Measurements from ENCODE around the gene ABCF1. TPM values are rescaled to one million over a fixed set of nuclear protein-coding genes. Genes with fewer than 3 reads are reported as not detected.

Gene ABCF1
- total RNA-seq, 1 experiment from 2014 or later, result 53.3 TPM

- TSS peak; percentile 81 for BruUV-seq (replicated peaks)
- ATAC-seq, result peak; percentile 46
Observed at GRCh38 chr6:30571762-30572082, 480 bp downstream of the ABCF1 start.

GRCh38 chr6:30572148-30572547 lies 906 bp downstream of the ABCF1 start:
- ChIA-PET CTCF (no interaction called here), POLR2A (no interaction called here), RAD21 (ENCODE audit: low non-redundant PET in 1 of 2, low total read pairs in 2 of 2, uncharacterized antibody in 2 of 2, unreplicated experiment in 2 of 2) (no interaction called here)
- Histone ChIP-seq H3K27ac (ENCODE audit: low read depth, low read length) (peak overlapping the region; percentile 72; the same call in 1 of the 2 replicates), H3K36me3 (ENCODE audit: control insufficient read depth in 1 of 2, insufficient read depth in 2 of 2, low read length in 2 of 2) (peaks cover 5 to 18% of the 10 kb centered on the region in 2 experiments; a peak in 3 of 4 replicates), H3K9ac (ENCODE audit: low read length) (peak overlapping the region; percentile 85), H4K20me1 (ENCODE audit: insufficient read depth) (peaks cover 12% of the 10 kb centered on the region; the same call in 1 of the 2 replicates), H3K4me1 (ENCODE audit: control insufficient read depth in 1 of 2, insufficient read depth in 2 of 2, low read length in 2 of 2) (peaks cover 9 to 29% of the 10 kb centered on the region in 2 experiments), H3K79me2 (ENCODE audit: insufficient read depth, low read length) (peaks cover 58% of the 10 kb centered on the region), H3K9me2 (ENCODE audit: insufficient read depth) (no peaks in the 10 kb centered on the region), H3K4me2 (ENCODE audit: low read length) (peak overlapping the region; percentile 88), H3K4me3 (replicated peaks in 1 of 2; ENCODE audit: low read depth in 1 of 2, low read length in 2 of 2) (peak overlapping the region; percentile 66 to 97), H2AFZ (ENCODE audit: low read depth, low read length, poor library complexity, severe bottlenecking) (no peak overlapping the region), H3K27me3 (ENCODE audit: insufficient read depth, low read length) (no peaks in the 10 kb centered on the region), H3K9me3 (ENCODE audit: control insufficient read depth in 1 of 2, insufficient read depth in 1 of 2, low read depth in 1 of 2, low read length in 2 of 2) (no peaks in the 10 kb centered on the region)
- intact Hi-C loops (cut with micrococcal nuclease), result no loop called here
- no peak for TF ChIP-seq TCF7L2 (IDR thresholded peaks at IDR 0.05; ENCODE audit: borderline replicate concordance, extremely low read depth, insufficient read depth, insufficient read length)
- no peak for ATAC-seq
- no TSS peak for BruUV-seq (replicated peaks)
- DNase-seq (ENCODE audit: low read depth, low spot score), result no peak

More at GRCh38 chr6:30571762-30572082, 480 bp downstream of the ABCF1 start:
- H3K27me3 ChIP-seq (ENCODE audit: insufficient read depth, low read length), result no peaks in the 10 kb centered on the region
- peak overlapping the region; percentile 66 to 97 for H3K4me3 ChIP-seq (replicated peaks in 1 of 2; ENCODE audit: low read depth in 1 of 2, low read length in 2 of 2)
- RAD21 ChIA-PET (ENCODE audit: low non-redundant PET in 1 of 2, low total read pairs in 2 of 2, uncharacterized antibody in 2 of 2, unreplicated experiment in 2 of 2), result no interaction called here
- no peak overlapping the region for H2AFZ ChIP-seq (ENCODE audit: low read depth, low read length, poor library complexity, severe bottlenecking)
- CTCF ChIA-PET, result interaction anchor here (0.6 to 1.3 kb wide), 2 partner anchors 25 to 30 kb away, joined by 3 to 6 read pairs; no protein-coding TSS in a partner anchor
- intact Hi-C loops (cut with micrococcal nuclease), result loop anchor here (1.0 kb wide), 1 partner anchor 15 kb away; the partner anchor contains the start of gene GNL1
- peaks cover 2 to 14% of the 10 kb centered on the region in 2 experiments; a peak in 3 of 4 replicates for H3K36me3 ChIP-seq (ENCODE audit: control insufficient read depth in 1 of 2, insufficient read depth in 2 of 2, low read length in 2 of 2)
- H4K20me1 ChIP-seq (ENCODE audit: insufficient read depth), result peaks cover 12% of the 10 kb centered on the region; the same call in 1 of the 2 replicates
- H3K4me2 ChIP-seq (ENCODE audit: low read length), result peak overlapping the region; percentile 88
- peaks cover 9 to 29% of the 10 kb centered on the region in 2 experiments for H3K4me1 ChIP-seq (ENCODE audit: control insufficient read depth in 1 of 2, insufficient read depth in 2 of 2, low read length in 2 of 2)
- TF ChIP-seq EZH2 (IDR thresholded peaks at IDR 0.05) (no peak), TCF7L2 (IDR thresholded peaks at IDR 0.05; ENCODE audit: borderline replicate concordance, extremely low read depth, insufficient read depth, insufficient read length) (peak; percentile 2), SIN3A (IDR thresholded peaks at IDR 0.05; ENCODE audit: low read depth) (no peak)
- DNase-seq (ENCODE audit: low read depth, low spot score), result no peak
- H3K79me2 ChIP-seq (ENCODE audit: insufficient read depth, low read length), result peaks cover 53% of the 10 kb centered on the region
- POLR2A ChIA-PET, result interaction anchor here (1.0 to 1.1 kb wide), 5 partner anchors 15 to 44 kb away, joined by 3 to 12 read pairs (median 6); partner anchors contain the start of genes GNL1 and PRR3
- H3K9me3 ChIP-seq (ENCODE audit: control insufficient read depth in 1 of 2, insufficient read depth in 1 of 2, low read depth in 1 of 2, low read length in 2 of 2), result no peaks in the 10 kb centered on the region
- peak overlapping the region; percentile 85 for H3K9ac ChIP-seq (ENCODE audit: low read length)
- H3K9me2 ChIP-seq (ENCODE audit: insufficient read depth), result no peaks in the 10 kb centered on the region
- H3K27ac ChIP-seq (ENCODE audit: low read depth, low read length), result peak overlapping the region; percentile 72

Measured in HCT116 (cell line).